HG02852 (cell line): ENCODE results near the gene FAM219B.

Experiments used
- ATAC-seq: cut with Tn5 transposase; IDR thresholded peaks from one replicate; pipeline ENCODE4 v1.9.1; 2021; ENCODE audit warnings: mild to moderate bottlenecking, moderate library complexity; ENCODE audit not compliant: unreplicated experiment

The FAM219B gene

GRCh38 chr15:74878273-74878672 is 28.4 kb downstream of the FAM219B start:
- ATAC-seq, result no peak

DNA sequence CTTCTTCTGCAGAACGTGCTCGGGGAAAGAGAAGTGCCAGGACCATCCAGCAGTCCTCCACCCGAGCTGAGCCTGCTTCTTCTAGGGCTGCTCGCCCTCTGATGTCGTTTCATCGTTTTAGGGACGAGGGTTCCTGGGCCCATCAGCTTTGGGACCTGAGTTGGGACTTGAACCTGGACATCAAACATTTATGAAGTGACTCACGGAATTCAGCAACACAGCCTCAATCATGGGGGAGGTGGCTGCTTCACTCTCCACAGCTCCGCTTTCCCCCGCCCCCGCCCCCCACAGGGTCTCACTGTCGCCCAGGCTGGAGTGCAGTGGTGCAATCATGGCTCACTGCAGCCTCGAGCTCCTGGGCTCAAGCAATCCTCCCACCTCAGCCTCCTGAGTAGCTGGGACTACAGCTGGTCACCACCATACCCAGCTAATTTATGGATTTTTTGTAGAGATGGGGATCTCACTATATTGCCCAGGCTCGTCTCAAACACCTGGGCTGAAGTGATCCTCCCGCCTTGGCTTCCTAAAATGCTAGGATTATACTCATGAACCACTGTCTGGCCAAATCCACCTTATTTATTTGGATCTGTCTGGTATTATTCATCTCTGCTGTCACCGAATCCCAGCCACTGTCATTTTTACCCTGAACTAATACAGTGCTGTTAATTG is 32.8 kb downstream of the FAM219B start:
- no peak for ATAC-seq

DNA sequence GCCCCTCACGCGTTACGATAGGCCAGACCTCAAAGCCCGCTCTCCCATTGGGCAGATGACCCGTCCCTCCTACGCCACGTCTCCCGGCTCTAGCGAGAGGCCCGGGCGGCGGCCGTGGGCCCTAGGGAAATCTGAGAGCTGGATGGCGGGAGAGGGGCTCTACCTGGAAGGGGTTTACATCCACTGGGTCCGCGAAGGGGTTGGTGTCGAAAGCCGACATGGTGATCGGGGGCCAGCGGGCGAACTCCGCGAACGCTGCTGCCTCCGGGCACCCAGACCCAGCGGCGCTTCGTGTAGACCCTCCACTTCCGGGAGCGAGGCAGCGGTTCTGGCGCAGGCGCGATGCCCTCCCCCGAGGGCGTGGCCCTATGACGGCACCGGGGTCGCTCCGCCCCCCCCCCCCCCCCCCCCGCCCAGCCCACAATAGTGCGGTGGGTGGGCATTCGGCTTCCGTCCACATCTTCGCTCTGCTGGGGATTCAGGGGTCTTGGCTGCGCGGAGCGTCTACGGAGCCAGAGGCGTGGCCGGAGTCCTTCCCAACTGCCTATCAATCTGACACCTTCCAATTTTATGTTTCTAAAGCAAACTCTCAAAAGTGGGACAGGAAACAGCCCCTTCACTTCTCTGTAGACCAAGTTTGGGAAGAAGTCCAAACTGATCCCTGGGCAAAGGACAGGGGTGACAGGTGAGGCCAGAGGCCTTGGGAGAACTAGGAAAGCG is 33.5 kb downstream of the FAM219B start, which contains the start of gene SCAMP2:
TSS of gene SCAMP2 (minus strand) at position 330 of the 720 bp plus-strand sequence. CDS start at position 220, 110 bp downstream.
- peak; percentile 78 for ATAC-seq

GRCh38 chr15:74872702-74873035 is 34.0 kb downstream of the FAM219B start:
- ATAC-seq, result no peak

DNA sequence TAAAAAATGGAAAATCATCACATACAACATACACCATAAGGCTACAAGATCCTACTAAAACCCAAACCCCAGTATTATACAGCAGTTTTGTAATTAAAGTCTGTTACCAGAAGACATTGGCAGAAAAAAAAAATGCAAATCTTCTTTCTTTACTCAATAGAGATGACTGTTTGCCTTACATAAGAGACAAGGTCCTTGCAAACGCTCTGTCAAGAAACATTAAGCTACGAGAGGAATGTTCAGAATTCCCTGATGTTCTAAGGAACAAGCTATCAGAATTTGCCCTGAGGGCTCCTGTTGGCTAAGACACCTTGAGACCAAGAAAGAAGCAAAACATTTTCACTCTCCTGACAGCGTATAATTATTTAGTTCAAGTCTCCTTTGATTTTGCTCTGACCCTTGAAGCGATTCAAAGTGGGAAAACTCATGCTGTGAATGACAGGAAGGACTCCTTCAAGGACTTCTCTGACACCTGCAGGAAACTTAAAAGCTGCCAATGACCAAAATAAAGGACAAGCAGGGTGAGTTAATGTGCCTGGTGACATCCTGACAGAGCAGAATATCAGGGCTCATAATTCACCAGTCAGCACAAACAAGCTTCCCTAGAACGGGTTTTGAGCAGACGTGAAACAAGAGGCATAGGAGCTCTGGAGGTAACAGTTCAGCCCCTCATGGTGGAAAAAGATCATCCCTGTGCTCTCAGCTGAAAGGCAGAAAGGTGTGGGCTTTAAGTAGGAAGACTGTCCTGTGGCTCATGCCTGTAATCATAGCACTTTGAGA is 36.0 kb downstream of the FAM219B start:
- no peak for ATAC-seq

DNA sequence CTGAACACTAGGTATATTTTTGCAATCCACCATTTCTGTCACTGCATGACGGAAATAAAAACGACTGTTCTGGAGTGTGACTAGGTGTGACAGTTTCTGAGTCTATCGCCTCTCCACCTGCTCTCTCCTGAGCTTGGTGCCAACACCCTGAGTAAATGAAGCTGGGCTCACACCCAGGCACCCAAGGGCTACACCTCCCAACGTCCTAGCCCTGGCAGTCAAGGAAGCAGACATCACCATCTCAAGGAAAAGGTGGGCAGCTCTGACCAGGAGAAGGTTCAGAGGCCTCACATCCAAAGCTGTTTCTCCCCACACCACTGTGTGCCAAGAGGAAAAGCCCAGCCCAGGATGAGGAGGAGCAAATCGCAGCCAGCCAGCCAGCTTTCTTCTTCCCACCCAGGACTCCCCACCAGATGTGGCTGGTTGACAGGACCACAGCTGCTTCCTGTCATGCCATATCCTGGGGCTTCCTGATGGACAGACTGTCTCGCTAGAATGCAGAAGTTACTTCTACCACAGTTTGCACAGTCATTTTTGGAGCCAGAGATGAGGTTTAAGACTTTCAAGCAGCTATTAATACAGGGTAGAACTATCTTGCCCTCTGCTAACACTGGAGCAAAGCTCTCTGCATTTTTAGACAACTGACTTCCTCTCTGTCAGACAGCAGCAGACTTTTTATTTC is 36.8 kb downstream of the FAM219B start:
- peak; percentile 58 for ATAC-seq

GRCh38 chr15:74869372-74869725 is 37.3 kb downstream of the FAM219B start:
- no peak for ATAC-seq

DNA sequence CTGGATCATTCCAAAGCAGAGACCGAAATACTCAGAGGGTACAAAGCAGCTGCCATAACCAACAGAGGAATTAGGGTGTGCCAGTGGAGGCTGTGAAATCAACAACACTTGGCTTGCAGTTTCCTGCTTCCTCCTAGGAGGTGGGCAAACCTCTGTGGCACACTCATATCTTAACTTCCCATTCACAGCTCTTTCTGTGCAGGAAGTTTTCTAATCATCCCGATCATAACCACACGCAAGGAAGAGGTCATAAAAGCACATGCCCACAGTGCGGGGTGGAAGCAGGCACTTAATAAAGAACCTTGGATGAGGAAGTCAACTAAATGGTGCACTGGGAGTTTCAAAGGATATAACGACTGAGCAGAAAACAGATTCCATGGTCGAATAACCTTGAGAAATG is 38.6 kb downstream of the FAM219B start:
- no peak for ATAC-seq

GRCh38 chr15:74867466-74868038 is 39.1 kb downstream of the FAM219B start:
- ATAC-seq, result no peak

DNA sequence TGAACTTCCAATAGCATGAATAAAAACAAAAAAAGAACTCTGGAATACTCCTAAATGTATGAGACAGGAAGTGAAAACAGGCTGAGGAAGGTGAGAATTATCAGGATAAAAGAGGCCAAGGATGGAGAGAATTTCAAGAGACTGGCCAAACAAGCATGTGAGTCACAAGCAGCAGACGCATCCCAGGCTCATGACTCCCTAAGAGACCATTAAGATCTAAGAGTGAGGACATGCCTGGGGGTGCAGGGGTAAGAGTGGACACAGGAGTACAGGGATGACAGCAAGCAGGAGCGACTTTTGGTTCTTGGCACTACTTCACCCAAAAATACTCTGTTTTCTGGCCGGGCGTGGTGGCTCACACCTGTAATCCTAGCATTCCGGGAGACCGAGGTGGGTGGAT is 40.6 kb downstream of the FAM219B start:
- no peak for ATAC-seq

DNA sequence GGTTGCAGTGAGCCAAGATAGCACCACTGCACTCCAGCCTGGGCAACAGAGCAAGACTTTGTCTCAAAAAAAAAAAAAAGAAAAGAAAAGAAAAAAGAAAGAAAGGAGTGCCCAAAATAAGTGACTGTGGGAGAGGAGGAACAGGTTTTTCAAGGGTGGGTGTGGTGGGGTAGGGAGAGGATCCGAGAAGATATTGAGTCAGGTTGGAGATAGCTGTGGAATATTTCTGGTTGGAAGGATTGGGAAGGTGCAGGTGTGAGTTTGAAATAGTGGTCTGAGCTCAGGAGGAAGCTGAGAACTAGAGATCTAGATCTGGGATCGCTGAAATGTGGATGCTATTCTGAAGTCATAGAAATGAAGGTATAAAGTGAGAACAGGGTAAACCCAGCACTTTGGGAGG is 41.3 kb downstream of the FAM219B start:
- ATAC-seq, result no peak

GRCh38 chr15:74864296-74864695 is 42.4 kb downstream of the FAM219B start:
- no peak for ATAC-seq

DNA sequence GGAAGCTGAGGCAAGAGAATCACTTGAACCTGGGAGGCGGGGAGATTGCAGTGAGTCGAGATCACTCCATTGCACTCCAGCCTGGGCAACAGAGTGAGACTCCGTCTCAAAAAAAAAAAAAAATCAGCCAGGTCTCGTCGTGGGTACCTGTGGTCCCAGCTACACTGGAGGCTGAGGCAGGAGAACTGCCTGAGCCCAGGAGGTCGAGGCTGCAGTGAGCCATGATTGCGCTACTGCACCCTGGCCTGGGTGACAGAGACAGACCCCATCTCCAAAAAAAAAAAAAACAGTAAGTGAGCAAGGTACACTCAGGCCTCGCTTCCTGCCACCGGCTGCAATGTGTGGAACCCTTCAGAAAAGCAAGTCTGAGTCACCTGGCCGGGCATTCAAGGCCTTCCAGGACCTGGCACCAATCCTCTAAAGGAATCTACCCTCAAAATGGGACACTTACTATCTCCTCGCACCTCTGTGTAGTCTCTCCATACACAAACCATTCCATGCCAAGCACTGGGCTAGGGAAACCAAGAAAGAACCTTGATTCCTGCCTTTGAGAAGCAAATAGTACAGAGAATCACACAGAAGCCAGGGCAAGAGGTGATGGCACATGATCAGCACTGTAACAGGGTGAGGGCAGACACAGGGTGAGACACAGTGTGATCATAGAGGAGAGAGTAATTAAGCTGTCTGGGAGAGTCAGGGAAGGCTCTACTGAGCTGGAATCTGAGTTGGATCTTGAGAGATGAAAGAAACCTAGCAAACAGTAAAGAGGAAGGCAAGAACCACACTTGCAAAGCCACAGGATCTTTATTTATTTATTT is 43.2 kb downstream of the FAM219B start:
- ATAC-seq, result no peak

DNA sequence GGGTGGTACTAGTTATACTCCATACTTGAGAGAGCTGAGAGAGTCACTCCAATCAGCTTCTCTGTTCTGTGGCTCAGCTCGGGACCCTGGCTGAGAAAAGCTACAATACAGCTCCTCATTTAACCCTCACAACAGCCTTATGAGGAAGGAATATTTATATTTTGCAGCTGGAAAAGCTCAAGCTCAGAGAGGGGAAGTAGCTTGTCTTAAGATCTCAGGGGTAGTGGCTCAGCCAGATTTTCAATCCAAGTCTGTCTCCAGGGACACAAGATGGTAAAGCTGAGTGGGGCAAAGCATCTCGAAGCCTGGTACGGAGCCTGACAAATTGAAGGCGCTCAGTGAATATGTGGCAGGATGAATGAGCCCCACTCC is 48.3 kb downstream of the FAM219B start:
- no peak for ATAC-seq

GRCh38 chr15:74857671-74858368 is 48.8 kb downstream of the FAM219B start:
- peak; percentile 17 for ATAC-seq

DNA sequence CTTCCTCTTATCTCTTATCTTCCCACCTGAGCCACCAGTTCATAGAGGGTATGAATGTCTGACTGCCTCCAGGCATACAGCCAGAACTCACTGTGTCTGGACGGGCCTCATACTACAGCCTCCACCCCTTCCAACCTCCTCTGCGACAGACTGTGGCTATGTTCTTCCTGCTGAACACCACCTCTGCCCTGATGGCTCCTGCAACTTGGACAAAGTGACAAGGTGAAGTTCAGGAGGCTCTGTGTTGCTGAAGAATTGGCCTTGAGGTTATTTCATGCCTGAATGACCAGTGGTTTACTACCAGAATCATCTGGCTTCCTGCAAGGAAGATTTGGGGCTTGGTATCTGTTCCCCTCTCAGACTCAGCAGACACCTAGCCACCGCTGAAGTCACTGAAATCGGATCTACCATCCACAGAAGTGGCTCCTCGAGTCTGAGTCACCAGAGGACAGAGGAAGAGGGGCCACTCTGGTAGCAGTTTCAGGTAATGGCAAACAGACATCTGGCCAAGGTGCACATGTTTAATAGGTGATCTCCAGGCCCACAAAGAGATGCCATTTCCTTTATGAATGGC is 49.5 kb downstream of the FAM219B start:
- peak; percentile 71 for ATAC-seq

DNA sequence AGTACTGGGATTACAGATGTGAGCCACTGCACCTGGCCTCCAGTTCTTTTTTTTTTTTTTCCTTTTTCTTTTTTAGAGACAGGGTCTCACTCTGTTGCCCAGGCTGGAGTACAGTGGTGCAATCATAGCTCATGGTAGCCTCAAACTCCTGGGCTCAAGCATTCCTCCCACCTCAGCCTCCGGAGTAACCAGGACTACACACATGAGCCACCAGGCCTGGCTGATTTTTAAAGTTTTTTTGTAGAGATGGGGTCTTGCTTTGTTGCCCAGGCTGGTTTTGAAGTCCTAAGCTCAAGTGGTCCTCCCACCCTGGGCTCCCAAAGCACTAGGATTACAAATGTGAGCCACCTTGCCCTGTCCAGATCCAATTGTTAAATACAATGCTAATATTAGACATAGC is 50.1 kb downstream of the FAM219B start:
- no peak for ATAC-seq

DNA sequence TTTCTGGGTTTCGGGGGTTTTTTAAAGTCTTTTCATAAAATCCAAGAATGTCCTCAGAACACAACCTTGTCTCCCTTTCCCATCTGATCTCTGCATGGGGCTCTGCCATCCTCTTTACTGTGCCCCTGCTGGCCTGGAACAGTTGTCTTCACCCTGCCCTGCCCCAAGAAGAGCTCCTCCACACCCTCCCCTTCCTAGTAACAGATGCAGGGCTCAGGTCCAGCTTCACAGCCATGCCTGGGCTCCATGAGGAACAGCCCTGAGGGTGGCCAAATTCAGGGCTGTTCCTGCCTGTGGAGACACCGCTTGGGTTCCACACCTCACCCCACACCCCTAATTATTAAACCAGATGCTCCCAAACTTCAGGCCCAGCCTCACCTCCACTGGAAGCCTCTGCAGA is 50.8 kb downstream of the FAM219B start:
- no peak for ATAC-seq

DNA sequence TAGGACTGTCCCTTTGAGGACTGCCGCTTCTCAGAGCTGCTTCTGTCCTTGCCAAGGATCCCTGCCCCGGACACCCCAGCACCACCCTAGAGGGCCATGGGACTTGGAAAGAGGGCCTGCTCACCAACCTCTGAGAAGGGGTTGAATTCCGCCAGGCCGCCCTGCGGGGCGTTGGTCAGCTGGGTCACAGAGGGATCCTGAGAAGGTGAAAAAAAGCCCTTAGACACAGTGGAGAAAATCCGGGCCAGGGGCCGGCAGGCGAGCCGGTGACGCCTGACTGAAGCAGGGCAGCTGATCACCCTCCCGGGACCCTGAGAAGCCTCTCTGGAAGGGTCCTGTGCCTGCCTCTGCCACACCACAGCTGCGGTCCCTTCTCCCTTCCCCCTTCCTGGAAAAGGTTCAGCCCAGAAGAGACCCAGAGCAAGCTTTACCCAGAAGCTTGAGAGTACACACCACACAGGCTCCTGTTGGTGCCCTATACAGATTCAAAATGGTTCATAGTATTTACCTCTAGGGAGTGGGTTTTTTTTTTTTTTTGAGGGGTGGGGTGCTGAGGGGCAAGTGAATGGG is 52.1 kb downstream of the FAM219B start:
- ATAC-seq, result no peak
